Panc1 (cell line): ENCODE data around the gene PLAAT5. TPM values are rescaled to one million over a fixed set of nuclear protein-coding genes. Genes with fewer than 3 reads are reported as not detected.

Experiments used
- ATAC-seq: fragments of 200-7000 bp; cut with Tn5 transposase; 2 replicates; pipeline ENCODE4 v1.9.1; 2020; ENCODE audit warnings: mild to moderate bottlenecking, moderate library complexity
- BruUV-seq: library from RNA; stranded (reverse); fragments of 400-500 nt; replicated peaks from 2 replicates; lab custom pipeline; 2021; lab: Mats Ljungman, UMichigan
- CTCF ChIA-PET: fragments of 300-600 bp; sonication (Branson Sonifier 250); formaldehyde crosslinking; loops from one replicate; lab custom pipeline; 2022; ENCODE audit warnings: antibody characterized with exemption; lab: Charles Lee
- POLR2A ChIA-PET: fragments of 300-600 bp; sonication (Branson Sonifier 250); formaldehyde crosslinking; loops from one replicate; lab custom pipeline; 2022; ENCODE audit warnings: antibody characterized with exemption; lab: Charles Lee
- DNase-seq: peaks from one replicate; pipeline ENCODE4 v3.0.0-alpha.2; 2010; ENCODE audit warnings: low read depth, low spot score
- H3K27ac ChIP-seq: 2 replicates; pipeline ENCODE4 v1.5.1; 2011; ENCODE audit warnings: mild to moderate bottlenecking, low read length, inconsistent platforms
- H3K27me3 ChIP-seq: fragments of 200-500 bp; sonication (Bioruptor generic); 2 replicates; pipeline ENCODE4 v1.6.0; 2014; ENCODE audit warnings: low read length, inconsistent platforms; ENCODE audit not compliant: control insufficient read depth, insufficient read depth
- H3K36me3 ChIP-seq: fragments of 200-500 bp; sonication (Bioruptor generic); 2 replicates; pipeline ENCODE4 v1.5.1; 2014; ENCODE audit warnings: inconsistent platforms, mild to moderate bottlenecking, low read length, moderate library complexity; ENCODE audit not compliant: control insufficient read depth, insufficient read depth
- H3K4me1 ChIP-seq: 2 replicates; pipeline ENCODE4 v1.5.1; 2011; ENCODE audit warnings: inconsistent platforms, mild to moderate bottlenecking, low read length, moderate library complexity; ENCODE audit not compliant: control insufficient read depth, insufficient read depth
- H3K4me3 ChIP-seq, 2 experiments: 2 replicates each; pipeline ENCODE4 v1.5.1; 2011 to 2012; ENCODE audit warnings: low read depth in 2 of 2, low read length in 2 of 2, mild to moderate bottlenecking in 2 of 2, inconsistent platforms in 1 of 2, moderate library complexity in 1 of 2
- H3K9me3 ChIP-seq: fragments of 200-500 bp; sonication (Bioruptor generic); 2 replicates; pipeline ENCODE4 v1.5.1; 2014; ENCODE audit warnings: low read depth, mild to moderate bottlenecking, inconsistent platforms, low read length, moderate library complexity; ENCODE audit not compliant: control insufficient read depth, insufficient read depth
- CTCF ChIP-seq: fragments of 450-650 bp; IDR thresholded peaks from 2 replicates; pipeline ENCODE4 v1.5.1; 2017; ENCODE audit warnings: mild to moderate bottlenecking
- POLR2AphosphoS5 ChIP-seq: IDR thresholded peaks from 2 replicates; pipeline ENCODE4 v1.6.1; 2012; ENCODE audit warnings: mild to moderate bottlenecking, low read depth, low read length, moderate library complexity
- SIN3A ChIP-seq: IDR thresholded peaks from 2 replicates; pipeline ENCODE4 v1.6.1; 2012; ENCODE audit warnings: low read depth, mild to moderate bottlenecking, low read length, moderate library complexity, borderline replicate concordance; ENCODE audit not compliant: insufficient read depth
- TCF7L2 ChIP-seq: IDR thresholded peaks from 2 replicates; pipeline ENCODE4 v1.6.1; 2011; ENCODE audit warnings: mild to moderate bottlenecking, low read depth, low read length, inconsistent platforms
- in situ Hi-C: cut with HindIII; loops from 2 replicates; pipeline ENCODE4 v1.10.0; 2016; ENCODE audit warnings: low sequenced_read_pairs, low pct_unique_long_range_greater_than_20kb
- intact Hi-C: fragments of 100-400 bp; cut with micrococcal nuclease; formaldehyde crosslinking; loops from one replicate; pipeline ENCODE4 v1.10.0; 2022; ENCODE audit not compliant: unreplicated experiment
- total RNA-seq: library from RNA; stranded (reverse); gene quantifications from one replicate; pipeline ENCODE4 v1.2.1, GENCODE V29; 2021; ENCODE audit not compliant: unreplicated experiment
- TF ChIP-seq, protein P1 (sequence below), 2 experiments: IDR thresholded peaks; 2 replicates each; pipeline ENCODE4 v1.6.1; 2011 to 2012; ENCODE audit warnings: low read depth in 2 of 2, control low read depth in 1 of 2, low read length in 1 of 2, mild to moderate bottlenecking in 1 of 2, moderate library complexity in 1 of 2; ENCODE audit not compliant: insufficient read depth in 1 of 2

The PLAAT5 gene
- total RNA-seq, 1 experiment from 2014 or later, result not detected

- POLR2A ChIA-PET, result no interaction called here
- ATAC-seq, result no peak
- TF ChIP-seq CTCF (no peak), POLR2AphosphoS5 (no peak), TCF7L2 (no peak), SIN3A (no peak)
- TF ChIP-seq, protein P1, sequence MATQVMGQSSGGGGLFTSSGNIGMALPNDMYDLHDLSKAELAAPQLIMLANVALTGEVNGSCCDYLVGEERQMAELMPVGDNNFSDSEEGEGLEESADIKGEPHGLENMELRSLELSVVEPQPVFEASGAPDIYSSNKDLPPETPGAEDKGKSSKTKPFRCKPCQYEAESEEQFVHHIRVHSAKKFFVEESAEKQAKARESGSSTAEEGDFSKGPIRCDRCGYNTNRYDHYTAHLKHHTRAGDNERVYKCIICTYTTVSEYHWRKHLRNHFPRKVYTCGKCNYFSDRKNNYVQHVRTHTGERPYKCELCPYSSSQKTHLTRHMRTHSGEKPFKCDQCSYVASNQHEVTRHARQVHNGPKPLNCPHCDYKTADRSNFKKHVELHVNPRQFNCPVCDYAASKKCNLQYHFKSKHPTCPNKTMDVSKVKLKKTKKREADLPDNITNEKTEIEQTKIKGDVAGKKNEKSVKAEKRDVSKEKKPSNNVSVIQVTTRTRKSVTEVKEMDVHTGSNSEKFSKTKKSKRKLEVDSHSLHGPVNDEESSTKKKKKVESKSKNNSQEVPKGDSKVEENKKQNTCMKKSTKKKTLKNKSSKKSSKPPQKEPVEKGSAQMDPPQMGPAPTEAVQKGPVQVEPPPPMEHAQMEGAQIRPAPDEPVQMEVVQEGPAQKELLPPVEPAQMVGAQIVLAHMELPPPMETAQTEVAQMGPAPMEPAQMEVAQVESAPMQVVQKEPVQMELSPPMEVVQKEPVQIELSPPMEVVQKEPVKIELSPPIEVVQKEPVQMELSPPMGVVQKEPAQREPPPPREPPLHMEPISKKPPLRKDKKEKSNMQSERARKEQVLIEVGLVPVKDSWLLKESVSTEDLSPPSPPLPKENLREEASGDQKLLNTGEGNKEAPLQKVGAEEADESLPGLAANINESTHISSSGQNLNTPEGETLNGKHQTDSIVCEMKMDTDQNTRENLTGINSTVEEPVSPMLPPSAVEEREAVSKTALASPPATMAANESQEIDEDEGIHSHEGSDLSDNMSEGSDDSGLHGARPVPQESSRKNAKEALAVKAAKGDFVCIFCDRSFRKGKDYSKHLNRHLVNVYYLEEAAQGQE (IDR thresholded peaks at IDR 0.05; ENCODE audit: insufficient read depth in 1 of 2, low read depth in 2 of 2, low read length in 1 of 2), result no peak
These were observed 25.1 kb upstream of the PLAAT5 start for GRCh38 chr11:63516109-63516508.

DNA sequence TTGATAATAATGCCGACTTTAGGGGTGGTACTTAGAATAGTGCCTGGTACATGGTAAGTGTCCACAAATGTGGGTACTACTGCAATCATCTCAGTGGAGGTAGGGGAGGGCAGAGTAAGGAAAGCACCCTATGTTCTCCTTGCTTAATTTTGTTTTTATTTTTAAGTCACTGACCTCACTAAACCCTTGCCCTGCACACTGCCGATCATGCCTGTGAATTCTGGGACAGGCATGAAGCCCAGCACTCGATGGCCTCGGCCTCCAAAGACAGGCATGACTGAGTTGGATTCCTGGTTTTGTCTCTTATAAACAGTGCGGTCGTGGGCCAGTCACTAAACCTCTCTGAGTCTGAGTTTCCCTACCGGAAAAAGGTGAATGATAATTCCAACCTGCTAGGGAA lies 21.8 kb upstream of the PLAAT5 start:
- CTCF ChIA-PET, result no interaction called here
- intact Hi-C loops, result no loop called here
- no TSS peak for BruUV-seq

More at GRCh38 chr11:63516109-63516508, 25.1 kb upstream of the PLAAT5 start:
- BruUV-seq, result no TSS peak
- intact Hi-C loops, result no loop called here
- Histone ChIP-seq H3K9me3 (no peaks in the 10 kb centered on the region), H3K4me1 (no peaks in the 10 kb centered on the region), H3K36me3 (no peaks in the 10 kb centered on the region), H3K27me3 (no peaks in the 10 kb centered on the region), H3K27ac (no peak overlapping the region), H3K4me3 (no peak overlapping the region)
- in situ Hi-C loops, result no loop called here
- CTCF ChIA-PET, result interaction anchor here (0.5 kb wide), 1 partner anchor 8 kb away, joined by 8 read pairs; no protein-coding TSS in a partner anchor
- no peak for DNase-seq

More for the DNA sequence above, 21.8 kb upstream of the PLAAT5 start:
- POLR2A ChIA-PET, result no interaction called here
- no peak for ATAC-seq
- Histone ChIP-seq H3K9me3 (no peaks in the 10 kb centered on the region), H3K4me1 (no peaks in the 10 kb centered on the region), H3K4me3 (no peak overlapping the region), H3K27me3 (no peaks in the 10 kb centered on the region), H3K27ac (no peak overlapping the region), H3K36me3 (no peaks in the 10 kb centered on the region)
- in situ Hi-C loops, result no loop called here
- DNase-seq, result no peak
- TF ChIP-seq POLR2AphosphoS5 (no peak), SIN3A (no peak), TCF7L2 (no peak), CTCF (no peak)
- TF ChIP-seq, protein P1 (IDR thresholded peaks at IDR 0.05; ENCODE audit: insufficient read depth in 1 of 2, low read depth in 2 of 2, low read length in 1 of 2), result no peak
